Heart left ventricle (tissue), 13 donors: Measurements from ENCODE around the gene IL1RAP.

Experiments used
- POLR2A ChIP-seq, 2 donors: fragments of 450-650 bp; IDR thresholded peaks; one replicate each; pipeline ENCODE4 v1.6.1; 2017; ENCODE audit warnings: antibody characterized with exemption in 2 of 2, mild to moderate bottlenecking in 2 of 2, moderate library complexity in 2 of 2
- TF ChIP-seq, protein P1 (sequence below), 12 donors: fragments of 200-600 bp; sonication (generic) in 4 of 12; IDR thresholded peaks; one replicate each; pipeline versions ENCODE4 v1.5.0 to v1.8.0; 2018 to 2022; ENCODE audit warnings: antibody characterized with exemption in 12 of 12, mild to moderate bottlenecking in 5 of 12
- donor health status: ischemic (EF 13 %, LVEDD 7.1; RV severe dilation, severe dysfunction).
- donor health status: DM: no; HTN: yes; CAD: no.
- donor health status: DM: no; HTN: no; CAD: no.
- donor health status: ischemic (EF 25% LVEDD 6.9; RV normal size, moderate dysfunction).
- donor health status: ischemic (EF 25% LVEDD 5.7; RV mildly dilated, moderate dysfunction).
- donor health status: ischemic (EF 35%, LVEDD 5.7; RV mildly dilated, moderate dysfunction).
- donor health status: nonischemic (EF 11% LVEDD 7.7; RV severe dilation, severe dysfunction).
- donor health status: DM: yes; HTN: yes; CAD: no.
- donor health status: PGD.
- donor health status: ischemic (EF 29% LVEDD 5.4; RV normal size, mild dysfunction).
- donor health status: nonischemic (EF 23%, LVEDD 6.1; RV moderate dilation, normal function).

DNA sequence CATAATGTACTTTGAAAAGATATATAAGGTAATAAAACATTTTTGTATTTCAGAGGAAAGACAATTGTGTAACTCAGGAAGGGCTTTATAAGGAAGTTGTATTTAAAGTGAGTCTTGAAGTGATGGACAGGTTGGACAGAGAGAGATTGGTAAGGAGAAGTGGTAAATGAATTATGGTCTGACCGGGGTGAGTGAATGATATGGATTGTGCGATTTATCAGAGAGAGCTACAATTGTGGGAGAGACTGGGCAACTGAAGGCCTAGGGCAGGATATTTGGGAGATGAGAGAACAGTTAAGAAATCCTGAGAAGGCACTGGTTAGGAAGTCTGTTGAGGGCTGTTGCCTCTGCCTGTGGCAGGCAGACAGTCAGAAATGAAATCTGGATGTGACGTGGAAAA lies 14.8 kb downstream of the IL1RAP start:
- TF ChIP-seq, protein P1, sequence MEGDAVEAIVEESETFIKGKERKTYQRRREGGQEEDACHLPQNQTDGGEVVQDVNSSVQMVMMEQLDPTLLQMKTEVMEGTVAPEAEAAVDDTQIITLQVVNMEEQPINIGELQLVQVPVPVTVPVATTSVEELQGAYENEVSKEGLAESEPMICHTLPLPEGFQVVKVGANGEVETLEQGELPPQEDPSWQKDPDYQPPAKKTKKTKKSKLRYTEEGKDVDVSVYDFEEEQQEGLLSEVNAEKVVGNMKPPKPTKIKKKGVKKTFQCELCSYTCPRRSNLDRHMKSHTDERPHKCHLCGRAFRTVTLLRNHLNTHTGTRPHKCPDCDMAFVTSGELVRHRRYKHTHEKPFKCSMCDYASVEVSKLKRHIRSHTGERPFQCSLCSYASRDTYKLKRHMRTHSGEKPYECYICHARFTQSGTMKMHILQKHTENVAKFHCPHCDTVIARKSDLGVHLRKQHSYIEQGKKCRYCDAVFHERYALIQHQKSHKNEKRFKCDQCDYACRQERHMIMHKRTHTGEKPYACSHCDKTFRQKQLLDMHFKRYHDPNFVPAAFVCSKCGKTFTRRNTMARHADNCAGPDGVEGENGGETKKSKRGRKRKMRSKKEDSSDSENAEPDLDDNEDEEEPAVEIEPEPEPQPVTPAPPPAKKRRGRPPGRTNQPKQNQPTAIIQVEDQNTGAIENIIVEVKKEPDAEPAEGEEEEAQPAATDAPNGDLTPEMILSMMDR (IDR thresholded peaks at IDR 0.05), result no peak
- TF ChIP-seq POLR2A (IDR thresholded peaks at IDR 0.05), result no peak
